GM12864 (cell line): Measurements from ENCODE around the gene STRN3.
"Not testable (repeated sequence)": the region's sequence is repeated elsewhere in the genome, so short reads cannot be mapped to it uniquely, and the experiment has no call there.

ENCODE experiments used
- DNase-seq: peaks from one replicate; pipeline ENCODE4 v3.0.0-alpha.2; 2011; ENCODE audit warnings: low read depth
- H3K4me3 ChIP-seq: 2 replicates; pipeline ENCODE4 v1.5.1; 2011; ENCODE audit warnings: mild to moderate bottlenecking, low read depth, low read length, control low read depth
- CTCF ChIP-seq: IDR thresholded peaks from 2 replicates; pipeline ENCODE4 v1.5.1; 2011; ENCODE audit warnings: low read depth, mild to moderate bottlenecking, moderate library complexity, low read length, control low read depth, inconsistent platforms; ENCODE audit errors: missing control alignments

STRN3 gene

GRCh38 chr14:30980106-30980704 lies 46.0 kb downstream of the STRN3 start:
- peak; percentile 37 for DNase-seq
- H3K4me3 ChIP-seq: not testable (repeated sequence)
- peak; percentile 58 for TF ChIP-seq CTCF

- TF ChIP-seq CTCF: no peak
- H3K4me3 ChIP-seq: no peak overlapping the region
These were observed 48.4 kb downstream of the STRN3 start for GRCh38 chr14:30977752-30978151.

DNA sequence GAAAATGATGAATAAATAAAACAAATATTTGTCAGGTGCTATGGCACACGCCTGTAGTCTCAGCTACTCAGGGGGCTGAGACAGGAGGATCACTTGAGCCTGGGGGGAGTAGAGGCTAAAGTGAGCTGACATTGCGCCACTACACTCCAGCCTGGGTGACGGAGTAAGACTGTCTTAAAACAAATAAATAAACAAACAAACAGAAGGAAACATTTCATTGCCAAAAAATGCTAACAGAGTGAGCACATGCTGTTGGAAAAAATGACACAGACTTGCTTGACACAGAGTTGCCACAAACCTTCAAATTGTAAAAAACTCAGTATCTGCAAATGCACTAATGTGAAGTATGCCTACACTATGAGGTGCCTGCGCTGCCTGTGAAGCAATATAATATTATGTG lies 51.6 kb downstream of the STRN3 start:
- TF ChIP-seq CTCF: no peak
- no peak overlapping the region for H3K4me3 ChIP-seq
- no peak for DNase-seq

More at GRCh38 chr14:30977752-30978151, 48.4 kb downstream of the STRN3 start:
- DNase-seq: no peak

DNA sequence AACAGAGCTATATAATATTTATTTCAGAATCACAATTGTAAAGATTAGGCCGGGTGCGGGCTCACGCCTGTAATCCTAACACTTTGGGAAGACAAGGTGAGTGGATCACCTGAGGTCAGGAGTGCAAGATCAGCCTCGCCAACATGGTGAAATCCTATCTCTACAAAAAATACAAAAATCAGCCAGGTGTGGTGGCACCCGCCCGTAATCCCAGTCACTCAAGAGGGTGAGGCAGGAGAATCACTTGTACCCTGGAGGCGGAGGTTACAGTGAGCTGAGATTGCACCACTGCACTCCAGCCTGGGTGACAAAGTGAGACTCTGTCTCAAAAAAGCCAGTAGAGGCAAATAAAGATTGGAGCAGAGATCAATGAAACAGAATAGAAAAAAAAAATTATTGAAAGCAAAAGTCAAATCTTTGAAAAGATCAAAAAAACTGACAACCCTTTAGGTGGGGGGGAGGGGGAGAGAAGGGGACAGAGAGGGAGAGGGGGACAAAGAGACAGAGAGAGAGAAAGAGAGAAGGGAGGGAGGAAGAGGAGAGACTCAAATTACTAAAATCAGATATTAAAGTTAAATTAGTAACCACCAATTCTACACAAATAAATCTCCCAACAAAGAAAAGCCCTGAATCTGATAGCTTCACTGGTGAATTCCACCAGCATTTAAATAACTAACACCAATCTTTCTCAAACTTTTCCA lies 53.1 kb downstream of the STRN3 start:
- no peak for DNase-seq
- H3K4me3 ChIP-seq: no peak overlapping the region
- TF ChIP-seq CTCF: no peak

GRCh38 chr14:30972036-30972732 lies 54.0 kb downstream of the STRN3 start:
- not testable (repeated sequence) for DNase-seq, H3K4me3 ChIP-seq

DNA sequence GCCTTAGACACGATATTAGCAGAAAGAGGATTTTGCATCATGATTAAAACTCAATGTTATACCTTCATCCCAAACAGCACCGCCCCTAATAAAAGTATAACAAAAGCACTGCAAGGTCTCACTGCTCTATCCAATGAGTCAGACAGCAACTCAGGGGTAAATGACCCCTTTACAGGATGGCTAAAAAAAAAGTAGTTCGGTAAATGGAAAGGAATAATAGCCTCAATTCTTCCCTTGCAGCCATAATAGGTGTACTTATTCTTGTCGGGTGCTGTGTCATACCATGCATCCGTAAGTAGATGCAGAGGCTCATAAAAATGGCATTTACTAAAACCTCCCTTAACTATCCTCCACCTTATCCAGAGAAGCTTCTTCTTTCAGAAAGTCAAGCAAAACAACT lies 54.6 kb downstream of the STRN3 start:
- DNase-seq: no peak
- H3K4me3 ChIP-seq: no peak overlapping the region
- TF ChIP-seq CTCF: no peak

- not testable (repeated sequence) for H3K4me3 ChIP-seq, DNase-seq
These were observed 56.4 kb downstream of the STRN3 start for GRCh38 chr14:30969796-30970195.

- H3K4me3 ChIP-seq, DNase-seq: not testable (repeated sequence)
These were observed 58.6 kb downstream of the STRN3 start for GRCh38 chr14:30967364-30968098.
